NCI-H1694 (cell line): ENCODE results near the gene ETV6.
"Not testable (repeated sequence)": the region's sequence is repeated elsewhere in the genome, so short reads cannot be mapped to it uniquely, and the experiment has no call there.

Experiments
- DNase-seq: peaks from one replicate; lab custom pipeline; 2025; lab: John Stamatoyannopoulos, UW

The ETV6 gene

DNA sequence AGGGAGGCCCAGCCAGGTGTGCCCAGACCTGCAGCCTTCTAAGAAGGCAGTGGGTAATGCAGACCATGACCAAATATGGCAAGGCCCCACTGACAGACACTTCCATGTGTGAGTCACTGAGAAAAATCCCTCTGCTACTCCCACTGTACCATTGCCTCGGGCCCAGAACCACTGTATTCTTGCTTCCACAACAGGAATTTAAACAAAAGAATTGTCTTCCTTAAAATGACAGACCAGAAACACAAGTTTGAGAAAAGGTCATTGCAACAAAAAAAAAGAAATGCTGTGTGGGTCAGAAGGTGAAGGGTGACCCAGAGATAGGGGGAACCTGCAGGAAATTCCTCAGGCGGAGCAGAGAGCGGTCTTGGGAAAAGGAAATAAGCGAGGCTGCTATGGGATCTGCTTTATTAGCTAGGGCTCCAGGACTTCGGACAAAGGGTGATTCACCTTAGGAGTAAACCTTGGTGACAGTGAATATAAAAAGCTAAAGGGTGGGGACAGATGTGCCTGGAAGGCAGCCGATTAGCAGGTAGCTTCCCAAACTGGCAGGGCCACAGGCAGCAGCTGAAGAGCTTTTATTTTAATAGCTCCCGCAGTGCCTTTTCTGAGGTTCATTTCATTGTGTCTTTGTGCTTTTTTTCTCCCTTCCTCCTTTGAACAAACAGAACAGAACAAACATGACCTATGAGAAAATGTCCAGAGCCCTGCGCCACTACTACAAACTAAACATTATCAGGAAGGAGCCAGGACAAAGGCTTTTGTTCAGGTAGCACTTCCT, 236.0 kb downstream of the ETV6 start:
- DNase-seq: no peak

- no peak for DNase-seq
These were observed 236.9 kb downstream of the ETV6 start for GRCh38 chr12:11886339-11886738.

DNA sequence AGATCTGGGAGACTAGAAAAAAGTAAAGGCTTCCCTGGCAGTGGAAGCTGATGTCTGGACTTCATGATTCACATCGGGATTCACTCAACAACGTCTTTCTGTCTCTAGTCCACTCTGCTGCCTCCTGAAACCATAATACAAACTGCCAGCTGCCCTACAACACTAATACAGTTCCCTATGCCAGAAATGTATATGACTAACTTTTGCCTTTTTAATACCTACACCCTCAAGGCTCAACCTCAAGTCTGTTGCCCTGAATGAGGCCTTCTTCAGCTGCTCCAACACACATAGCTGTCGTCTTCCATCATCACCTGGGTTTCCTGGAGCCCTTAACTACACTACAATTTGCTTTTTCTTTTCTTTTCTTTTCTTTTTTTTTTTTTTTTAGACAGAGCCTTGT, 238.6 kb downstream of the ETV6 start:
- no peak for DNase-seq

GRCh38 chr12:11891346-11891745, 241.9 kb downstream of the ETV6 start:
- DNase-seq: no peak

- DNase-seq: no peak
These were observed 242.4 kb downstream of the ETV6 start for GRCh38 chr12:11891754-11892386.

GRCh38 chr12:11893998-11894397, 244.5 kb downstream of the ETV6 start:
- no peak for DNase-seq

DNA sequence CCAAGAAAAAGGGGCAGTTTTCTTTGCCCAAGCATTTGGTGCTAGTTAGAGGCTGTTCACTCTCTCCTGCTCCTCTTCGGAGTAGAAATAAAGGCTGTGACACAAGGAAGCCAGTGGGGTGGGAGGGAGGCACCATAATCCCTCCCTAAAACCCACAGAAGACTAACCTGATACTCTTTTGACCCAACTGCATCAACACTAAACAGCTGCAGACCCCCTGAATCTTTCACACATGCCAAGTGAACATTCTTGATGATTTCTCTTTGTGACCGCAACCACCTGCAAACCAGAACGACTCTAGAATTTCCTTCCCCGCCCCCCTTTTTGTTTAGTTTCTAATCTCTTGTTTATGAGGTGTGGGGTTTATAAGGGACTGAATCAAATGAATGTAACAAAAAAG, 245.4 kb downstream of the ETV6 start:
- no peak for DNase-seq

GRCh38 chr12:11895421-11896078, 246.1 kb downstream of the ETV6 start:
- DNase-seq: no peak

DNA sequence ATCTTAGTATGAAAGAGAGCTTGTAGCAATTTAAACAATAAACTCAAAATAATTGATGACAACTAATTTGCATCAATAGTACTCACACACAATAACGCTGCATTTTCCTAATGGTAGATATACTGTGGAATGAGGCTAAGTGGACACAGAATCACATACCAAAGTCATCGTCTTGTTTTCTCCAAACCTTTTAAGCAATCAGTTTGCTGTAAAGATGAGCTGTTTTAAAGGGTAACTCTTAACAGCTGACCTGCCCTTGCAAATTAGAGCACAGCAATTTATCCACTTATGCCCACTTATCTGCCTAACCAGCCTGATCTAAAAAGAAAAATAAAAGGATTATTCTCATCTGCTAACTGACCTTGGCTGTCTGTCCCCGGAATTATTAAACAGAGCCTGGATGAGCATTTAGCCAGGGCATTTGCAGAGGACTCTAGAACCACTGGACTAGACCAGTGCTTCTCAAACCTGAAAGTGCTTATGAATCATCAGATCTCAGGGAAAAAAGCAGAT, 247.0 kb downstream of the ETV6 start:
- no peak for DNase-seq

DNA sequence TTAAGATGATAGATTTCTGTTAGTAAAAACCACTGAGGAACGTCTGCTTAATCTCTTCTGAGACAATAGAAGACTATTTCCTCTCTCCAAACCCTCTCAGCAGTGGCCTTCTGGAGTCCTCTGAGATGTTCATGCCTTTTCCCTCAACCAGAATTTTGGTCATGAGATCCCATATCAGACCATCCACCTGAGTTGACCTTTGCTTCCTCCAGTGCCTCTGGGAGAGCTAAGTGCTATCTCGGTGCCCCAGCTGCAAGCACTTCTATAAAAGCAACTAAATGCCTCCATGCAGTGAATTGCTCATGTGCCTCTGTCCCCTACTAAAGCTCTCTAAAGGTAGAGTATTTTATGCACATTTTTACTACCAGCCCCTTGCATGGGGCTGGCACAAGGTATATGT, 248.4 kb downstream of the ETV6 start:
- no peak for DNase-seq

- no peak for DNase-seq
These were observed 252.4 kb downstream of the ETV6 start for GRCh38 chr12:11901701-11902524.

DNA sequence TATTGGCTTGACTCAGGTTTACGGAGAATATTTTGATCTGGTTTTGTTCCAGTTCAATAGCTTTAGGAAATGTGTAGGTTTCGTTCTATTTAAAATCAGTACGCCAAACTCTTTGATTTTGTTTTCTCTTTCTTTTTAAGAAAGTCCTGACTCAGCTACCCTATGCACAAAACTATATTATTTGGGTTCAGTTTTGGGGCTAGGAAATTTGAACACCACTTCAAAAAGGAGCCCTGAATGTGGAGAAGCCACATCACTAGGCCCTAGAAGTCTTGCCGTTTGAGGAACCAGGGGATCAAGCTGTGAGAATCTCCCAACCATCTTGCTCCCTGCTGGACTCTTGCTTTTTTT, 253.0 kb downstream of the ETV6 start:
- DNase-seq: no peak

- DNase-seq: no peak
These were observed 254.7 kb downstream of the ETV6 start for GRCh38 chr12:11904124-11904523.

DNA sequence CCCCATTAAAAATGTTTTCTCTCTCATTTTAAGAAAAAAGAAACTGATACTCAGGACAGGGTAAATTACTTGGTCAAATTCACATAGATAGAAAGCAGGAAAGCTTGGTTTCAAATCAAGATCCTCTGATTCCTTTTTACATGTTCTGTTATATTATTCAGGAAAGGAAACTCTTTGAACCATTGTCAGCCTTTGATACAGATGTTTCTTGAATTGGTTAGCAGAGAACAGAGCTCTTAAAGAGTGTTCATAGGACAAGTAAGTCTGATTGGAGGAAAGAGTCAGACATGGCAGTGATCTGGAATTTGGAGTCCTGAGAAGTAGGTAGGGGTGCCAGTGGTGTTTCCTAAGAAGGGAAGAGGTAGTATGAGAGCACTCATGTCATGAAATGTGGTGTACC, 256.1 kb downstream of the ETV6 start:
- no peak for DNase-seq

DNA sequence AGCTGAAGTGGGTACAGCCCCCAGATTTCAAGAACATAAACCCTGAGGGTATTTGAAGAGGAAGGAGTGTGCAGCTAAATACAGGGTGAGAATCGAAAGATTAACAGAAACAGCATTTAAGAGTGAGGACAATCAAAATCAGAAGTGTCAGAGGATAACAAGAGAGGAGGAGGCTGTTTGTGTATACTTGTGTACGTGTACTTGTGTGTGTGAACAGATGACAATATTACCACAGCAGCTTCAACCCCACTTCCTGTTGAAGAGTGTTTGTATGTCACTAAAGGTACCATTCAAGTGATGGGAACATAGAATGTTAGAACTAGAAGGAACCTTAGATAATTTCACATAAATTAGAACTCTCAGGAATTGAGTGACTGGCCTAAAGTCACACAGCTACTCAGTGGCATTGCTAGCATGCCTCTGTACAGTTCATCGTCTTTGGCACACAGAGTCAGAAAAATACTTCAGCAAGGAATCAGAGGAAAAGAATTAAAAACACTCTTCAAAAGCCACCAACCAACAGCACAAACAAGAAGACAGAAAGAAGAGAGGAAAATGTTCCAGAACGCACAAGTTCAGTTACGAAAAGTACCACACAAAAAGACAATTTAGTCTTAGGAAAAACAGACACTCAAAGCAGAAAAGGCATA, 256.9 kb downstream of the ETV6 start:
- DNase-seq: no peak

- no peak for DNase-seq
These were observed 258.2 kb downstream of the ETV6 start for GRCh38 chr12:11907625-11908024.

- DNase-seq: not testable (repeated sequence)
These were observed 259.9 kb downstream of the ETV6 start for GRCh38 chr12:11909406-11909805.

DNA sequence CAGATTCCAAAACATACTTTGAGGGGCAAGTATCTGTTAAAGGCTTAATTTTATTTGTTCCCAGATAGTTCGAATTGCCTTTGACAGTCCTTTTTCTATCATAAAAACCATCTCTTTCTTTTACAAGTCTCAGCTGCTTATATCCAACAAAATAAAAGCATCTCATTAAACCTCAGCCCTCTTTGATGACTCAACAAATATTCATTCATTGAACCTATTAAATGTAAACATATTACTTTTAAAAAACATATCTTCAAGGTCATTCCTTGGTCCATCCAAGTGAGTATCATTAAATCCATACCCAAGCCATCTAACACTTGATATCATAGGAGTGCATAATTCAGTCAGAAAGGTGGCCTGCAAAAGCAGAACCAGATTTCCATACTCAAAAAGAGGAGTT, 266.6 kb downstream of the ETV6 start:
- DNase-seq: no peak

DNA sequence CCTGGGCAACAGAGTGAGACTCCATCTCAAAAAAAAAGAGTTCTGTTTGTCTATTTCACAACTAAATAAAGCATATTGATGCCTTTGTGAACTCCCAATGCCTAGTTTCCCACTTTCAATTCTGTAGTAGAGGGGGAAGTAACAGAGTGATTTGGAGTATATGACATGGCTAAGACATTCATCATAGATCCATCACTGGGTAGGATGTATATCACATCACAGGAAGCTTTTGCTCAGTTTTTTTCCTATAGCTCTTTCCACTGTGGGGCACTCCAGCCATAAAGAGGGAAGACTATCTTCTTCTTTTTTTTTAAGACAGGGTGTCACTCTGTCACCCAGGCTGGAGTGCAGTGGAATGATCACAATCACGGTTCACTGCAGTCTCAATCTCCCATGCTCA, 267.3 kb downstream of the ETV6 start:
- no peak for DNase-seq

DNA sequence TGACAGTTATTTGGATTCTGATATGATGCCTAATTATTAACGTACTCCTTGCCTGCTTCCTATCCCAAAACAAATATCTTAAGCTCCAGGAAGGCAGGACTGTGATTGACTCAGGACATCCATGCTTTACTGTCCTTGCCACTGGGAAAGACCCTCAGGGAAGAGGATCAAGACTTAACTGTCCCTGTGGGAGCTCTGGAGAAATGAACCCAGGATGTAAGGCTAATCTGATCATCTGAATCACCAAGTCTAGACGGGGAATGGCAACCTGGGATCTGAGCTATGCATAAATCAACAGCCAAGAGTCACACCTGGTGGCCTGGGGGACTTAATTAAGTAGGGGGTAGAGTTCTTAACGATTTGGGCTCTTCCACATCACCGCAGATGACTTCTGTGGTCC, 268.0 kb downstream of the ETV6 start:
- no peak for DNase-seq

DNA sequence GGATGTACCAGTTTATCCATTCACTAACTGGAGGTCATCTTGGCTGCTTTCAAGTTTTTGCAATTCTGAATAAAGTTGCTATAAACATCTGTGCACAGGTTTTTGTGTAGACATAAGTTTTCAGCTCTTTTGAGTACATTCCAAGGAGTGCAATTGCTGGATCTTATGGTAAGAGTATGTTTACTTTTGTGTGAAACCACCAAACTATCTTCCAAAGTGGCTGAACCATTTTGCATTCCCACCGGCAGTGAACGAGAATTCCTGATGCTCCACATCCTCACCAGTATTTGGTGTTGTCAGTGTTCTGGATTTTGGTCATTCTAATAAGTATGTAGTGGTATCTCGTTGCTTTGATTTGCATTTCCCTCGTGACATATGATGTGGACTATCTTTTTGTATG, 270.8 kb downstream of the ETV6 start:
- no peak for DNase-seq

DNA sequence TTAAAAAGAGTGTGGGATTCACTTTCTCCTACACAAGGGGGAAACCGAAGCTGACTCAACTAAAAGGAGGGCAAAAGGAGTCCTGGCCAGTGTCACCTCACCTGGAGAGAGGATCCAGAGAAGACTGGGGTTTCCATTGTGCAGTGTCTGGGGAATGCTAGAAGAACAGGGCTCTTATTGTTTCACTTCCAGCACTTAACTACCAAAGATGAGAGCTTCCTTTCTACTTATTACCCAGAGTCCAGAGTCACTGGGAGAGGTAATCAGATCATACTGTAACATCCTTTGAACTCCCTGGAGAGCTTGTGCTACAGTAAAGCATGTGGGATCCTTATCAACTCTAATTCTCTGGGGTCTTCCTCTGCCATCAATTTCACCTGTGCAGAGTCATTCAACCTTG, 272.9 kb downstream of the ETV6 start:
- DNase-seq: no peak
